NOMO-1 treated with dmso at 0.1 percent for 144 hours (cell line): Measurements from ENCODE around the gene DENND6A.
"Not testable (repeated sequence)": the region's sequence is repeated elsewhere in the genome, so short reads cannot be mapped to it uniquely, and the experiment has no call there.

Experiments
- DNase-seq: peaks from one replicate; lab custom pipeline; 2025; ENCODE audit not compliant: unreplicated experiment; lab: John Stamatoyannopoulos, UW

The DENND6A gene

GRCh38 chr3:57694146-57694545, 1.3 kb upstream of the DENND6A start:
- no peak for DNase-seq

GRCh38 chr3:57692133-57692395, 813 bp downstream of the DENND6A start:
- DNase-seq, result not testable (repeated sequence)

GRCh38 chr3:57691411-57692132, 1.3 kb downstream of the DENND6A start:
- DNase-seq, result no peak

- DNase-seq, result no peak
These were observed 3.4 kb downstream of the DENND6A start for GRCh38 chr3:57689367-57690053.

- no peak for DNase-seq
These were observed 4.6 kb downstream of the DENND6A start for GRCh38 chr3:57688291-57688690.

GRCh38 chr3:57683286-57683685, 9.6 kb downstream of the DENND6A start:
- DNase-seq, result no peak

GRCh38 chr3:57682284-57682683, 10.6 kb downstream of the DENND6A start:
- no peak for DNase-seq

GRCh38 chr3:57681691-57682090, 11.2 kb downstream of the DENND6A start:
- DNase-seq, result no peak

- DNase-seq, result no peak
These were observed 12.8 kb downstream of the DENND6A start for GRCh38 chr3:57680046-57680445.

- DNase-seq, result no peak
These were observed 17.3 kb downstream of the DENND6A start for GRCh38 chr3:57675530-57675929.

GRCh38 chr3:57673156-57673555, 19.7 kb downstream of the DENND6A start:
- DNase-seq, result peak; percentile 13

- DNase-seq, result no peak
These were observed 22.3 kb downstream of the DENND6A start for GRCh38 chr3:57670543-57670942.

- DNase-seq, result no peak
These were observed 31.5 kb downstream of the DENND6A start for GRCh38 chr3:57661404-57661803.

- no peak for DNase-seq
These were observed 33.0 kb downstream of the DENND6A start for GRCh38 chr3:57659806-57660439.

- DNase-seq, result no peak
These were observed 33.7 kb downstream of the DENND6A start for GRCh38 chr3:57659004-57659673.

- no peak for DNase-seq
These were observed 34.3 kb downstream of the DENND6A start for GRCh38 chr3:57658536-57658935.

- DNase-seq, result no peak
These were observed 37.1 kb downstream of the DENND6A start for GRCh38 chr3:57655727-57656126.

- DNase-seq, result no peak
These were observed 38.6 kb downstream of the DENND6A start for GRCh38 chr3:57654267-57654666.

- no peak for DNase-seq
These were observed 40.7 kb downstream of the DENND6A start for GRCh38 chr3:57652203-57652602.

- DNase-seq, result no peak
These were observed 45.5 kb downstream of the DENND6A start for GRCh38 chr3:57647292-57647940.

GRCh38 chr3:57646723-57647122, 46.2 kb downstream of the DENND6A start:
- DNase-seq, result no peak
